Thymus (tissue), 11 donors: ENCODE measurements around the gene C1QB. TPM values are rescaled to one million over a fixed set of nuclear protein-coding genes. Genes with fewer than 3 reads are reported as not detected.
"Not testable (repeated sequence)": the region's sequence is repeated elsewhere in the genome, so short reads cannot be mapped to it uniquely, and the experiment has no call there.

Experiments
- DNase-seq, 9 donors: peaks; one replicate each; pipeline ENCODE4 v3.0.0-alpha.2; 2013; ENCODE audit warnings: low spot score in 9 of 9, low read depth in 6 of 9, missing footprints in 1 of 9
- H3K27ac ChIP-seq, 2 donors: one replicate each; pipeline ENCODE4 v1.5.1; 2013; ENCODE audit warnings: control low read depth in 1 of 2, low read depth in 1 of 2, low read length in 1 of 2, mild to moderate bottlenecking in 1 of 2, moderate library complexity in 1 of 2
- H3K27me3 ChIP-seq, 2 donors: one replicate each; pipeline ENCODE4 v1.5.1; 2013; ENCODE audit warnings: low read length in 1 of 2; ENCODE audit not compliant: control insufficient read depth in 2 of 2, insufficient read depth in 1 of 2
- H3K36me3 ChIP-seq, 2 donors: one replicate each; pipeline ENCODE4 v1.5.1; 2013; ENCODE audit warnings: low read length in 1 of 2, mild to moderate bottlenecking in 1 of 2, moderate library complexity in 1 of 2; ENCODE audit not compliant: control insufficient read depth in 2 of 2, insufficient read depth in 2 of 2
- H3K4me1 ChIP-seq, 2 donors: one replicate each; pipeline ENCODE4 v1.5.1; 2013; ENCODE audit warnings: low read length in 2 of 2; ENCODE audit not compliant: control insufficient read depth in 2 of 2, insufficient read depth in 2 of 2
- H3K4me3 ChIP-seq, 2 donors: one replicate each; pipeline ENCODE4 v1.5.1; 2013; ENCODE audit warnings: low read length in 2 of 2, control low read depth in 1 of 2, mild to moderate bottlenecking in 1 of 2
- H3K9me3 ChIP-seq, 2 donors: one replicate each; pipeline ENCODE4 v1.5.1; 2013; ENCODE audit warnings: low read length in 1 of 2, mild to moderate bottlenecking in 1 of 2; ENCODE audit not compliant: control insufficient read depth in 2 of 2, insufficient read depth in 1 of 2
- WGBS: extraction: QIAGEN DNeasy Blood & Tissue Kit; methylation state at CpG from one replicate; pipeline ENCODE4 v1.1.7; 2013; 5-methylcytosine and 5-hydroxymethylcytosine counted together
- polyA plus RNA-seq: library from polyadenylated mRNA; stranded (reverse); fragments of 200-250 nt; gene quantifications from one replicate; pipeline ENCODE4 v1.2.3, GENCODE V29; 2013
- total RNA-seq: library from RNA; stranded (reverse); fragments of 120-200 nt; gene quantifications from one replicate; pipeline ENCODE4 v1.2.4, GENCODE V29; 2013
- donor health status: healthy.

Gene C1QB
- total and polyA plus RNA-seq, 2 donors = 118 to 159 TPM

DNA sequence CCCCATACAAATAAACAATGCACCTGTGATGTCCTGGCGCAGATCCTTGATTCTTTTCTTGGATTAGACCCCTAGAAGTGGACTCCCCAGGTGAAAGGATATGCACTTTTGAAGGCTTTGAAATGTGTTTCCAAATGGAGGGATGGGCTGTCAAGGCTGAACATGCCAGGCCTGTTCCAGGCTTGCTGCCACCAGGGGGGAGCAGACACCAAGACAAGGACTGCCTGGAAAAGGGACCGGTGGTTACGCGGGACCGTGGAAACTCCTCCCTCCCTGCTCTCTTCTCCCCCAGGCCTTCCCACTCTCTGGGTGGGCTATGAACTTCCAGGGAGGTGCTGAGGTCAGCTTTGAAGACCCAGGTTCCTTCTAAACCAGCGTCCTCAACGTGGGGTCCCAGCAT is 12.7 kb downstream of the C1QB start:
- DNase-seq = no peak
- Histone ChIP-seq H3K4me3 (no peak overlapping the region), H3K27me3 (peaks cover 0 to 3% of the 10 kb centered on the region in 2 donors), H3K36me3 (no peaks in the 10 kb centered on the region), H3K9me3 (no peaks in the 10 kb centered on the region), H3K27ac (no peak overlapping the region), H3K4me1 (no peaks in the 10 kb centered on the region)
- 76% methylated on average over 7 of the region's 7 CpGs for WGBS

GRCh38 chr1:22666412-22666811 is 13.4 kb downstream of the C1QB start:
- H3K9me3 ChIP-seq = no peaks in the 10 kb centered on the region
- H3K27ac ChIP-seq = no peak overlapping the region
- peaks cover 0 to 6% of the 10 kb centered on the region in 2 donors for H3K27me3 ChIP-seq
- DNase-seq = no peak
- 81% methylated on average over 2 of the region's 2 CpGs for WGBS
- no peak overlapping the region for H3K4me3 ChIP-seq
- no peaks in the 10 kb centered on the region for H3K36me3 ChIP-seq
- H3K4me1 ChIP-seq = no peaks in the 10 kb centered on the region

DNA sequence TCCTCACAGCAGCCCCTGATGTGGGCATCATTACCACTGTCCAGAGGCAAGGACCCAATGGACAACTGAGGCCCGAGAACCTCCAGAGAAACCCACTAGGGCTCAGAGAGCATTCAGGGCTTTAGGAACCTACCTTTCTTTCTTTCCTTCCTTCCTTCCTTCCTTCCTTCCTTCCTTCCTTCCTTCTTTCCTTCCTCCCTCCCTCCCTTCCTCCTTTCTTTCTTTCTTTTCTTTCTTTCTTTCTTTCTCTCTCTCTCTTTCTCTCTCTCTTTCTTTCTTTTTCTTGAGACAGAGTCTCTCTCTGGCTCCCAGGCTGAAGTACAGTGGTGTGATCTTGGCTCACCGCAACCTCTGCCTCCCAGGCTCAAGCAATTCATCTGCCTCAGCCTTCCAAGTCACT is 15.8 kb downstream of the C1QB start:
- H3K27me3 ChIP-seq = peaks cover 0 to 20% of the 10 kb centered on the region in 2 donors
- H3K27ac ChIP-seq, H3K36me3 ChIP-seq, H3K4me3 ChIP-seq, DNase-seq, H3K4me1 ChIP-seq, H3K9me3 ChIP-seq: not testable (repeated sequence)
- WGBS = 88% methylated on average over 2 of the region's 2 CpGs

DNA sequence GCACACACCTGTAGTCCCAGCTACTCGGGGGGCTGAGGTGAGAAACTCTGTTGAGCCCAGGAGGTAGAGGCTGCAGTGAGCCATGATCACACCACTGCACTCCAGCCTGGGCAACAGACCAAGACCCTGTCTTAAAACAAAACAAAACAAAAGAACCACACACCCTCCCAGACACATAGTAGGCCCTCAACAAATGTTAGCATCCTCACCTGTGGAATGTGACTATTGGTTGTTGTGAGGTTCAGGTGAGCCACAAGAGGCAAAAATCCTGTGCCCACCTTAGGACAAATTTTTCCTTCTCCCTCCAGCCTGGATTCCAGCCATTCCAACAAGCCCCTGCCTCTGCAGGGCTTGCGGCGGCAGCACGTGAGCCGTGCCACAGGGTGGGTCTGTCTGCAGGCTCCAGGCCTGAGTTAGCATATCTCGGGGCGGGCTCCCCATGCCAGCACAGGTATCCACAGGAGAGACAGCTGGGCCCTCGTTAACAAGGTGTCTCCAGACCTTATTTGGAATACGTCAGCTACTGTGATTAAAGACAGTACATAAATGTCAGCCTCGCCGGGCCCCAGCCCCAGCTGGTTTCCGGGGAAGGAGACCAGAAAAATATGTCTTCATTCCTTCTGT is 17.4 kb downstream of the C1QB start:
- H3K27me3 ChIP-seq = peaks cover 2 to 23% of the 10 kb centered on the region in 2 donors
- H3K36me3 ChIP-seq = no peaks in the 10 kb centered on the region
- no peak for DNase-seq
- no peaks in the 10 kb centered on the region for H3K4me1 ChIP-seq
- H3K27ac ChIP-seq = no peak overlapping the region
- H3K4me3 ChIP-seq = no peak overlapping the region
- H3K9me3 ChIP-seq = no peaks in the 10 kb centered on the region
- WGBS = 68% methylated on average over 12 of the region's 12 CpGs

DNA sequence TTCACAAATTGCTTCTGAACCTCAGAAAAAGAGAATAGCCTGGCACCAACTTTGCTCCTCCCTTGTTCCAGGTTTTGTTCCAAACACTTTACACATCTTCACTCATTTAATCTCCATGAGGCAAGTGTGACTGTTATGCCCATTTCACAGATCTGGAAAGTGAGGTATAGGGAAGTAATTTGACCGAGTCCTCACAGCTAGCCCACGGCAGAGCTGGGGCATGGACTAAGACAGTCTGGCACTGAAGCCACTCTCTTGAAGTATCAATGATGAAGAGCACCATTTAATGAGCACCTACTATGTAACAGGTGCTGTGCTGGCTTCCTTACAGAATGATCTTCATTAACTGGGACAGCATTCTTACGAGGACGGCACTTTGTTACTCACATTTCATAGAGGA is 19.0 kb downstream of the C1QB start:
- 93% methylated on average over 4 of the region's 4 CpGs for WGBS
- H3K4me3 ChIP-seq = no peak overlapping the region
- no peak for DNase-seq
- H3K27me3 ChIP-seq = peaks cover 2 to 23% of the 10 kb centered on the region in 2 donors
- no peak overlapping the region for H3K27ac ChIP-seq
- H3K9me3 ChIP-seq = no peaks in the 10 kb centered on the region
- no peaks in the 10 kb centered on the region for H3K36me3 ChIP-seq
- no peaks in the 10 kb centered on the region for H3K4me1 ChIP-seq

DNA sequence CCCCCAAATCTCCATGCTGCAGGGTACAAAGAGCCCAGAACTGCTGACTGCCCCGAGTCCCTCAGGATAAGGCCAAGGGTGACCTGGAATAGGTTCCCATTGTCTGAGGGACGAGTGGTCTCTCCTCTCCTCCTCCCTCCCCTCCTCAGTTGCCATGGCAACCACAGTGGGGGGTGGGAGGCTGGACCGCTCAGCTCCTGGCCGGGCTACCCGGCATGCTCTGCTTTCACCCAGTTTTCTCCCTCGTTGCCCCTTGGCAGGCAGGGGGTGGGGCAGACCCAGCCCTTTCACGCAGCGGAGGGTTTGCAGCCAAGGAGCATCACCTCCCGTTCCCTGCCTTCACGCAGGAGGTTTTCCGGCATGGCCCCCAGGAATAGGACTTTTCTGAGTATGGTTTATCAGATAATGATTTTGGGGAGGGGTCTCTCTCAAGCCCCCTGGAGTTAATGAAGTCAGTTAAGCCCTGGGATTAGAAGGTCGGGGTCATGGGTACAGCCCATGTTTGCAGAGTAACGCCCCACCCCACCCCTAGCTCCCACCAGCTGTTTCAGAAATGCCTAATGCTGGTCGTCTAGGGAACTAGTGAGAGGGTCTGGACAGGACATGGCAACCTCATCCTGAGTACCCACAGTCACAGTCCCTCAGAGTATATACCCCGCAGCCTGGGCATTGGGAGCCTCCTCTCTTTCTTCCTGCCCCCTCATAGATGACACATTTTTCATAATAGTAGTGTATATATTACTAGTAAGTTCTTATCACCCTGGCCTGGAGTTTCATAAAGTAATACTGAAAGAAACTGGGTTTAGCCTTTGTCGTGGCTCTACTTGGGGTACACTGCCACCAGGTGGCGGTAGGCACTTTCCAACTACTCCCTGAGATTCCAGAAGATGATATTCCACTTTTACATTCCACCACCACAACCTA is 20.7 kb downstream of the C1QB start:
- Histone ChIP-seq H3K27me3 (peaks cover 2 to 23% of the 10 kb centered on the region in 2 donors), H3K36me3 (no peaks in the 10 kb centered on the region), H3K4me3 (no peak overlapping the region), H3K4me1 (no peaks in the 10 kb centered on the region), H3K27ac (no peak overlapping the region), H3K9me3 (no peaks in the 10 kb centered on the region)
- DNase-seq = no peak
- 16% methylated on average over 17 of the region's 17 CpGs for WGBS

DNA sequence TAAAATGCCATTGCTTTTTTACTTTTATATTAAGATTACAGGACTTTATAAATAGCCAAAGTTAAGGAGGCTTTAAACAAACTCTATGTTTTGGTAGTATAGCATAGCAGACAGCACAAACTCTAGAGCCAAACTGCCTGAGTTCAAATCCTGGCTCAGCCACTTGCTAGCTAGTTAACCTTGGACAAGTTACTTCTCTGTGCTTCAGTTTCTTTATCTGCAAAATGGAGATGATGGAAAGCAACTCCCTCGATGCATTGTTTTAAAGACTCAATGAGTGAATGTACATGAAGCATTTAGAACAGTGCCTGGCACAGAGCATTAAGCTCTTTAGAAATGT is 21.3 kb downstream of the C1QB start:
- Histone ChIP-seq H3K4me3 (no peak overlapping the region), H3K27me3 (peaks cover 2 to 23% of the 10 kb centered on the region in 2 donors), H3K9me3 (no peaks in the 10 kb centered on the region), H3K27ac (no peak overlapping the region), H3K4me1 (no peaks in the 10 kb centered on the region), H3K36me3 (no peaks in the 10 kb centered on the region)
- DNase-seq = no peak
- WGBS = 66% methylated on average over 1 of the region's 1 CpG

- H3K27me3 ChIP-seq = peaks cover 2 to 18% of the 10 kb centered on the region in 2 donors
- H3K36me3 ChIP-seq, H3K4me1 ChIP-seq, DNase-seq, H3K9me3 ChIP-seq, H3K27ac ChIP-seq, H3K4me3 ChIP-seq: not testable (repeated sequence)
- 93% methylated on average over 15 of the region's 15 CpGs for WGBS
Measured at GRCh38 chr1:22676151-22676550, 23.1 kb downstream of the C1QB start.

DNA sequence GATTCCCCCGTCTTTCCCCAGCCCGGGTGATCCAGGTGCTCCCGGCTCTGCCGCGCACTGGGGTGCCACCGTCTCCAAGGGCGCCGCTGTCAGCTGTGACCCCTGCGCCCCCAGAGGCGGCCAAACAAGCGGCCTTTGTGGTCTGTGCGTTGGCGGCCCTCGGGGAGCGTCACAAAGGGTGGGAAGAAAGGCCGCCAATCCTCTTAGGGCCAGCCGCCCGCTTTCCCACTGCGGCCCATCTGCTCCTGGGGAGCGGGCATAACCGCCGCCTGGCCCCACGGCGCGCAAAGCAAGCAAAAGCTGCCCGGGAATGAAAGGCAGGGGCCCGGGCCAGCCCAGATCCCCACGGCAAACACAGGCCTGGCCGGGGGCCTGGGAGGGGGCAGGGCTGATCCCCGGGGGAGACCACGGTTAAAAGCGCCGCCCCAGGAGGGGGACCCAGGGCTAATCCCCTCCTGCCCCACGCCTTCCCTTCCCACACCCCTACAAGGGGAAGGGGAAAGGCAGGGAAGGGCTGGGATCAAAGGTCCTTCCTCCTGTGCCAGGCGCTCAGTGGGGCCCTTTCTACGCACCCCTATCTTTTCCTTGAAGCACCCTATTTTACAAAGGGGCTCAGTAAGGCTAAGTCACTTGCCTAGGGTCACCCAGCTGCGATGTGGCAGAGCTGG is 24.0 kb downstream of the C1QB start:
- Histone ChIP-seq H3K9me3 (no peaks in the 10 kb centered on the region), H3K36me3 (no peaks in the 10 kb centered on the region), H3K4me1 (no peaks in the 10 kb centered on the region), H3K4me3 (no peak overlapping the region), H3K27ac (no peak overlapping the region), H3K27me3 (peaks cover 2 to 14% of the 10 kb centered on the region in 2 donors)
- WGBS = 82% methylated on average over 37 of the region's 37 CpGs
- DNase-seq = no peak
